Endothelial cell (in vitro differentiated cells): Measurements from ENCODE around the gene ILKAP. TPM values are rescaled to one million over a fixed set of nuclear protein-coding genes. Genes with fewer than 3 reads are reported as not detected.

Experiments
- DNase-seq: peaks from one replicate; pipeline ENCODE4 v3.0.0; 2021; ENCODE audit warnings: low spot score
- H3K27ac Mint-ChIP-seq: one replicate; pipeline ENCODE4 v1.8.0; 2021; ENCODE audit warnings: mixed read lengths, inconsistent platforms; ENCODE audit not compliant: unreplicated experiment
- H3K27me3 Mint-ChIP-seq: one replicate; pipeline ENCODE4 v1.8.0; 2021; ENCODE audit warnings: mild to moderate bottlenecking, moderate library complexity, mixed read lengths, inconsistent platforms; ENCODE audit not compliant: unreplicated experiment
- H3K36me3 Mint-ChIP-seq: one replicate; pipeline ENCODE4 v1.8.0; 2021; ENCODE audit warnings: mild to moderate bottlenecking, low read depth, mixed read lengths, inconsistent platforms; ENCODE audit not compliant: unreplicated experiment
- H3K4me1 Mint-ChIP-seq: one replicate; pipeline ENCODE4 v1.8.0; 2021; ENCODE audit warnings: mild to moderate bottlenecking, mixed read lengths, inconsistent platforms; ENCODE audit not compliant: unreplicated experiment
- H3K4me3 Mint-ChIP-seq: one replicate; pipeline ENCODE4 v1.8.0; 2021; ENCODE audit warnings: mild to moderate bottlenecking, mixed read lengths, inconsistent platforms; ENCODE audit not compliant: unreplicated experiment
- H3K9me3 Mint-ChIP-seq: one replicate; pipeline ENCODE4 v1.8.0; 2021; ENCODE audit warnings: mixed read lengths, inconsistent platforms; ENCODE audit not compliant: unreplicated experiment
- CTCF ChIP-seq: fragments of 200-600 bp; sonication (generic); IDR thresholded peaks from one replicate; pipeline ENCODE4 v1.5.0; 2021; ENCODE audit warnings: antibody characterized with exemption; ENCODE audit not compliant: unreplicated experiment
- total RNA-seq: library from RNA; stranded (reverse); fragmentation: NEBNext Ultra II Directional; extraction: Animal tissue kit (Norgen Biotek cat#: 25700); gene quantifications from one replicate; pipeline ENCODE4 v1.2.1, GENCODE V29; 2021; ENCODE audit not compliant: unreplicated experiment

Gene ILKAP
- total RNA-seq, 1 donor from 2014 or later = 43.0 TPM

DNA sequence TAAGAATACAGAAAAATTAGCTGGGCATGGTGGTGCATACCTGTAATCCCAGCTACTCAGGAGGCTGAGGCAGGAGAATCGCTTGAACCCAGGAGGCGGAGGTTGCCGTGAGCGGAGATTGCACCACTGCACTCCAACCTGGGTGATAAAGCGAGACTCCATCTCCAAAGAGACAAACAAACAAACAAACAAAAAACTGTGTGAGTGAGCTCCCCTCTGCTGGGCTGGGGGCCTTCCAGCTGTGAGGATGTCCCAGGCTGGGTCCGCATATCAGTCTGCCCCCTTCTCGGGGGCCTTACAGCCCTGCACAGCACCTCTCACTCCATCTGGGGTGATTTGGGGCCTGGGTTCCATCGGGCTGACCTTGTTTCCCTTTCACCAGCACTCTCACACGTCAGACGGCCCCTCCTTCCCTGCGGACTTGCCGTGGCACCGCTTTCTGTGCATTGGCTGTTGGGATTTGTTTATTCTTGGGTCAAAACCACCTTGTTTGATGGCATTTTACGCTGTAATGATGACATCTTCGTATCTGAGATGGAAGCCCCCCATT is 67.8 kb downstream of the ILKAP start:
- H3K9me3 Mint-ChIP-seq = no peaks in the 10 kb centered on the region
- no peak for TF ChIP-seq CTCF
- no peak overlapping the region for H3K27ac Mint-ChIP-seq
- H3K4me3 Mint-ChIP-seq = no peak overlapping the region
- no peaks in the 10 kb centered on the region for H3K36me3 Mint-ChIP-seq
- H3K27me3 Mint-ChIP-seq = peaks cover 12% of the 10 kb centered on the region
- DNase-seq = no peak
- no peaks in the 10 kb centered on the region for H3K4me1 Mint-ChIP-seq

DNA sequence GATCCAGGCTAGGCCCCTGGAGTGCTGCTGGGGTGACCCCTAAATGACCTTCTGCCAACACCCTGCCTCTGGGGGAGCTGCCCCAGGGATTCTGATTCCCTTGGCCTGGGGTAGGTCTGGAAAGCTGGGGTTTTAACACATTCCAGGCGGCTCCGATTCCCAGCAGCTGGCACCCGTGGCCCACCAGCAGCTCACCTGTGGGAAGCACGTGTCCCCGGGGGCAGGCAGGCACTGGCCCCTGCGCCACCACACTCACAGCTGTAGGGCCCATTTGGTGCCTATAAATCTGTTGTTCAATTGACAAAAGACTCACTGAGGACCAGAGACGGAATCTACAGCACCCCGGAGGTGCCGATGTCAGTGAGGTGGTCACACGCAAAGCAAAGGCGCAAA is 69.1 kb downstream of the ILKAP start:
- TF ChIP-seq CTCF = no peak
- Mint-ChIP-seq H3K9me3 (no peaks in the 10 kb centered on the region), H3K36me3 (no peaks in the 10 kb centered on the region), H3K27me3 (peaks cover 9% of the 10 kb centered on the region), H3K4me1 (no peaks in the 10 kb centered on the region), H3K4me3 (no peak overlapping the region), H3K27ac (no peak overlapping the region)
- no peak for DNase-seq

DNA sequence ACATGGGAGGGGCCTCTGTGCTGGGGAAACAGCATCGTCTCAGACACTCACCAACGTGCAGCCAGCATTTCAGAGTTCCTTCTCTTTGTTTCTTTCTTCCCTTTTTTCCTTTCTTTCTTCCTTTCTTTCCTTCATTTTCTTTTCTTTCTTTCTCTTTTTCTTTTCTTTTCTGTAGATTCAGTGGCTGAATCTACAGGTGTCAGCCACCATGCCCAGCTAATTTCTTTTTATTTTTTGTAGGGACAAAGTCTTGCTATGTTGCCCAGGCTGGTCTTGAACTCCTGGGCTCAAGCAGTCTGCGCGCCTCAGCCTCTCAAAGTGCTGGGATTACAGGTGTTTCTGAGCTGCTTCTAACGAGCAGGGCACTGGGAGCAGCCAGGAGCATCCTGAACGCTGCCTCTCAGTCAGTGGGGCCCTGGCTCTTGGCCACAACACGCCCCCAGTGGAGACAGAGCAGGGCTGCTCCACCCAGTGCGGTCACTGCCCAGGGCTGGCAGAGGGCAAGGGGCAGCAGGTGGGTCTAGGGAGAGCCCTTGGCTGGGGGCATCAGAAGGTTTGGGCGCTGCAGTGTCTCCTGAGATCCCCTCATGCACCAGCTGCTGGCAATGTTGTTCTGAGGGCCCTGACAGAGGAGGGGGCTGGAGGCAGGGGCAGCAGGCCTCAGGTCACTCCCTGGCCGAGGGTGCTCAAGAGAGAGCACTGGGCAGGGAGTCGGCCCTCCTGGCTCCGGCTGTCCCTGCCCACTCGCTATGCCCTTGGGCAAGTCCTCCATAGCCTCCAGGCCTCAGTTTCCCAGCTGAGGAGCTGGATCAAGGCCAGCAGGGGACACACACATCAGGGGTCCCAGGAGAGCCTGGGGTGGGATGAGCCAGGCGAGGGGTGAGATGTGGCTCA is 69.7 kb downstream of the ILKAP start:
- H3K27me3 Mint-ChIP-seq = peaks cover 9% of the 10 kb centered on the region
- no peak overlapping the region for H3K4me3 Mint-ChIP-seq
- TF ChIP-seq CTCF = peak; percentile 13
- H3K36me3 Mint-ChIP-seq = no peaks in the 10 kb centered on the region
- no peaks in the 10 kb centered on the region for H3K4me1 Mint-ChIP-seq
- no peak for DNase-seq
- peak overlapping the region; percentile 85 for H3K27ac Mint-ChIP-seq
- H3K9me3 Mint-ChIP-seq = no peaks in the 10 kb centered on the region

- DNase-seq = no peak
- H3K4me3 Mint-ChIP-seq = no peak overlapping the region
- H3K36me3 Mint-ChIP-seq = no peaks in the 10 kb centered on the region
- H3K4me1 Mint-ChIP-seq = no peaks in the 10 kb centered on the region
- H3K27ac Mint-ChIP-seq = no peak overlapping the region
- peaks cover 14% of the 10 kb centered on the region for H3K27me3 Mint-ChIP-seq
- no peaks in the 10 kb centered on the region for H3K9me3 Mint-ChIP-seq
- TF ChIP-seq CTCF = no peak
Measured at GRCh38 chr2:238132463-238133450, 70.7 kb downstream of the ILKAP start.
